SKM-1 (cell line): Measurements from ENCODE around the gene CFAP410.

ENCODE experiments used
- DNase-seq: peaks from one replicate; lab custom pipeline; 2025; ENCODE audit not compliant: unreplicated experiment; lab: John Stamatoyannopoulos, UW

The CFAP410 gene

DNA sequence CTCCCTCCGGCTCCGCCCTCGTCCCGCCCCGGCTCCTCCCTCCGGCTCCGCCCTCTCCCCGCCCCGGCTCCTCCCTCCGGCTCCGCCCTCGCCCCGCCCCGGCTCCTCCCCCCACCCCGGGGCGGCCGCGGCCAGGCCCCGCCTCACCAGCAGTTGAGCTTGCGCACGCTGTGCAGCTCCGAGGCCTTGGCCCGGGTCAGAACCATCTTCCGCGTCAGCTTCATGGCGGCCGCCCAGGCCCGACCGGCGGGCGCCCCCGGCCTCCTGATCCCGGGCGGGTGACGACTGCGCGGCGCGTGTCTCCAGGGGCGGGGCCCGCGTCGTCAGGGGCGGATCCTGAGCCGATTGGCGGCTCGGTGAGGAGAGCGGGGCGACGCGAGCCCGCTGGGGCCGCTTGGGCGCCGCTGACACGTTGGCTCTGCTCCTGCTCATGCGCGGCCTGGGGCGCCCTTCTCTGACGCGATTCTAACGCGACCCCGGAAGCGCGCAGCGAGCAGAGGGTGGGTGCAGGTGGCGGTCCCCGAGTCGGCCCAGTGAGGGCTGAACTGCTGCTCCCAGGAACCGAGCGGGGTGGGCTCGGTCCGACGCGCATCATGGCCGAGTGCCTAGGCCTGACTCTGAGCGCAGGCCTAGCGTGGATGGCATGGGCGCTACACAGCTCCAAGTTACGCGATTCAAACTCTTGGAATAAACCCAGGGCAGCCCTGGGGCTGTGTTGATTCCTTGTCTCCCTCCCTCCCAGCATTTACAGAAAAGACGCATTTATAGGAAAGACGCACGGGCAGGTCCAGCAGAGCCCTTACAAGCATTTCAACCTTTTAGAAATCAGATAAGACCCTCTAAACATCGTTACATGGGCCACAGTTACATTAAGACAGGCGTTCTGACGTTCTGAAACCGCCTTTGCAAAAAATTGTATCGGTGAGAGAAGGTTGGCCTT, at the start of gene CFAP410:
Gene CFAP410, minus strand, starts transcription at position 420 of the 940 bp plus-strand sequence. Its CDS starts 196 bp downstream, at position 224.
- peak; percentile 83 for DNase-seq

DNA sequence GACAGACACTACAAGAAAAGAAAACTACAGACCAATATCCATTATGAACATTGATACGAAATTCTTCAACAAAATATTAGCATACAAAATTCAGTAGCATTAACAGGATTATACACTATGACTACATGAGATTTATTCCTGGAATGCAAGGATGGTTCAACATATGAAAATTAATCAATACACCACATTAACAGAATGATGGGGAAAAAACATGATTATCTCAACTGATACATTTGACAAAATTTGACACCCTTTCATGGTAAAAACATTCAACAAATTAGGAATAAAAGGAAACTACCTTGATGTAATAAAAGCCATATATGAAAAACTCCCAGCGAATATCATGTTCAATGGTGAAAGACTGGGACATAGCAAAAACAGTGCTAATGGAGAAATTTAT, 45.8 kb upstream of the CFAP410 start:
- DNase-seq, result no peak

DNA sequence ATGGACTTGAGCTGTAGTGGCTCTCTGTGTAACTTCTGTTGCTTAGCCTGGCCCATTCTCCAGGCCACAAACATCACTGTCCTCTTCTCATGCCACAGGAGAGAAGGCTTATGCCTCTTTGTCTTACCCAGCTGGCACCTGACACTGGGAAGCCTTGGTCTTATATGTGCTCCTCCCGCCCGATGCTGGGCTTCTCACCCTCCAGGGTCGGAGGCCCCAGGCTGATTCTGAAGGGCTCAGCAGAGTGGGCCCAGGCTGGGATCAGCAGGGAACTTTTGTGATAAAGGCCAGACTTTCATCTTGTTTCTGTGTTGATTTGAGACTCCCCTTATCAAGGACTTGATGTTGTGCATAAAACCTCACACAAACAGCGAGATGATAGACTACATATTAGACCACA, 44.0 kb upstream of the CFAP410 start:
- no peak for DNase-seq

DNA sequence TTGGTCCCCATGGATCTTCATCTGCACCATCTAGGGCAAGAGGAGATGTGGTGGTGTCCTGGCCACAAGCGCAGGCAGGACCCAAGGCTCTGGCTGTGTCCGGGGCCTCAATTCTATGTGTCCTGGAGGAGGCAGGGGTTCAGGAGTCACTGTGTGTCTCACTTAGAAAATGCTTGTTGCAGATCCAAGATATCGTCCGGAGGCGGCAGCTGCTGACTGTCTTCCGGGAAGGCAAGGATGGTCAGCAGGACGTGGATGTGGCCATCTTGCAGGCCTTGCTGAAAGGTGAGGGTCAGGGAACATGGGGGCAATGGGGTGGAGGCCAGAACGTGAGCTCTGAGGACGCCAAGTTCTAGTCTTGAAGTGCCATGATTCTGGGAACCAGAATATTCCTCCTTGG, 43.3 kb upstream of the CFAP410 start:
- DNase-seq, result no peak

DNA sequence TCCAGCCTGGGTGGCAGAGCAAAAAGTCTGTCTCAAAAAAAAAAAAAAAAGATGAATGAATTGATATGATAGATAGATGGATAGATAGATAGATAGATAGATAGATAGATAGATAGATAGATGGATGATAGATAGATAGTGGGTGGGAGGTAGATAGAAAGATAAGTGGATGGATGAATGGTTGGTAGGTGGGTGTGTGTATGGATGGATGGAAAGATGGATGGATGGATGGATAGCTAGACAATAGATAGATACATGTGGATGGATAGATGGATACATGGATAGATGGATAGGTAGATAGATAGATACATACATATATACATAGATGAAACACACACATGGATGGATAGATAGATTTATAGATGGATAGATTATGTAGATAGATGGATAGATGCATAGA, 42.7 kb upstream of the CFAP410 start:
- no peak for DNase-seq

DNA sequence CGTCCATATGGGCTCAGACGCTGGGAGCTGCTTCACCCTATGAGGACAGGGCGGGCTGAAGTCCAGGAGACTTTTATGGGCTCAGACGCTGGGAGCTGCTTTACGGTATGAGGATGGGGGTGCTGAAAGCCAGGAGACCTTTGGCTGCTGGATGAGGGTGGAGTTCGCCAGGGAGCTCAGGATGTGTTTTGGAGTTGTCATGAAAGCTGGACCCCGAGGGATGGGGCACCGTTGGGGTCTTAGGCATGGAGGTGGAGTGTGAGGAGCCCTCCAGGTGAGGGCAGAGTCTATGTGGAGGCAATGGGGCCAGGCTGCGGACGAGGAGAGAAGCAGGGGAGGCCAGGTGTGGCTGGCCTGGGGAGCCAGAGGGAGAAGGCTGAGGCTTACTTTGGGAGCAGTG, 41.7 kb upstream of the CFAP410 start:
- DNase-seq, result no peak

DNA sequence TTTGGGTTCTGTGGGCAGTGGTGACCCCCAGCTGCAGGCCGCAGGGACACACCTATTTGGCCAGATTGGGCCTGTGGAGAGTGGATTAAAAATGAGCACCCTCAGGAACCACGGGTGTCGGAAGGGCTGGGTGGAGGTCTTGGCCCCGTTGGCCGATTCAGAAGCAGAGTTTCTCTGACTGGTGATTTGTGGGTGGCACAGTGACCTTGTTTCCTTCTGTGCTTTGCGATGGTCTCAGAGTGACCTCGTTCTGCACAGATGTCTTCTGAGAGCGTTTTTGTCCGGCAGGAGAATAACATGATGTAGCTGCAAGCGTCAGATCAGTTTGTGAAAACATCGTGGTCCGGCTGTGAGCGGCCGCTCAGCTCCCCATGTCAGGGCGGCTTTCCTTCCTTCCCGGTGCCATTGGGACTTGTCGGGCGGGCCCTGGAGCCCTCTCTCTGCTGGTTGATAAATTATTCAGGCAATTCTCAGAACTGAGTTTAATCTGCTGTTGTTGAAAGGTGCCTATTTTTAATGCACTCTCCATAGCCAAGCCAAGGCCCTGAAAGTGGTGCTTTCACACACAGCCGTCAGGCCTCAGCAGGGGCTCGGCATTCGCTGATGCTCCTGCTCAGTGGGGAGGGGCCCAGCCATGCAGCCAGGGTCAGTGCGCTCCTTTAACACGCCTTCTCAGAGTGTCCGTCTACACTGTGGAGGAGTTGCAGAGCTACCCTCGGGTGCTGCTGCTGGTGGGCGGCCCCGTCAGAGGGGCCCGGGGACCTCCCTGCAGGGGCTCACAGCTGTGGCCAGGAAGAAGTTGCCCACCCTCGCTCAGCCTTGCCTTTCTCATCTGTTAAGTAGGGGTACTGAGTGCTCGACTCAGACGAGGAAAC, 41.0 kb upstream of the CFAP410 start:
- DNase-seq, result no peak

DNA sequence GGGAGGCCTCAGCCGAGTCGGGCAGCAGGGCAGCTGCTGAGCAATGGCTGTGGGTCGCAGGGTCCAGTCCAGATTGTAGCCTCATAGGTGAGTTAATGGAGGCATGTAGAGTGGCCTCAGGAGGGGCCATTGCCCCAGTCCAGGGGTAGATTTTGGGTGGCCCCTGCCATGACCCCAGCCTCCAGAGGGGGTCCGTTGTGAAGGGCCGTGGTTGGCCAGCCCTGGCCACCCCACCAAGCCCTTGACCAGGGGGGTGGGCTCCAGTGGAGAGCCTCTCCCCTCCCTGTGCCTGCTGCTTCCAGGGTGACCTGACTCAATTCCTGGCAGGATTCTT, 40.3 kb upstream of the CFAP410 start:
- no peak for DNase-seq

DNA sequence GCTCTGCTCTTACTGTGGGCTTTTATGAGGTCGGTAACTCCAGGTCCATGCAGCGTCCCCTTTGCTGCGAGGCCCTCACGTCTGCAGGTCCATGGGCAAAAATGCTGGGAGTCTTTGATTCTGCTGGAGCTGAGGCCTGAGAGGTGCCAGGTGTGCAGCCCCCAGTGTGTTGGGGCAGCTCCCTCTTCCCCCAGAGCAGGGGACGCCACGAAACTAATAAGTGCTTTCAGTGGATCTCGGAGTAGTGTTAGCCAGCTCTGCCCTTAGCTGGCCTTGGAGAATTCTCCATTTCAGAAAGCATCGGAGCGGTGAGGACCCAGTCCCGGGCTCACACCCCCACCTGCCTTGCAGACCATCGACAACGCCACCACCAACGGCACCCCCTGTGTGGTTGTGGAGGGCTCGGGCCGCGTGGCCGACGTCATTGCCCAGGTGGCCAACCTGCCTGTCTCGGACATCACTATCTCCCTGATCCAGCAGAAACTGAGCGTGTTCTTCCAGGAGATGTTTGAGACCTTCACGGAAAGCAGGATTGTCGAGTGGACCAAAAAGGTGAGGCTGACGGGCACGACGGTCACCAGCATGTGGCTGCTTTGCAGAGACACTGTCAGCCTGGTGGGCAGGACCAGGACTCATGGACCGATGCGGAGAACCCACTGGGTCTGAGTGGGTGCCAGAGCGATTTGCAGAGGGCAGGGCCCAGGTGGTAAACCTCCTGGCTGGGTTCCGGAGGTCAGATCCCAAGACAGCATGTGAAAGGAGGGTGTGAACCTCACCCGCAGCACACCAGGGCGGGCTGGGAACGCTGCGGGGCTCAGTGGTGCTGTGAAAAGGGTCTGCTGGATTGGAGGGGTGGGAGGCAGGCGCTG, 39.7 kb upstream of the CFAP410 start:
- DNase-seq, result no peak

DNA sequence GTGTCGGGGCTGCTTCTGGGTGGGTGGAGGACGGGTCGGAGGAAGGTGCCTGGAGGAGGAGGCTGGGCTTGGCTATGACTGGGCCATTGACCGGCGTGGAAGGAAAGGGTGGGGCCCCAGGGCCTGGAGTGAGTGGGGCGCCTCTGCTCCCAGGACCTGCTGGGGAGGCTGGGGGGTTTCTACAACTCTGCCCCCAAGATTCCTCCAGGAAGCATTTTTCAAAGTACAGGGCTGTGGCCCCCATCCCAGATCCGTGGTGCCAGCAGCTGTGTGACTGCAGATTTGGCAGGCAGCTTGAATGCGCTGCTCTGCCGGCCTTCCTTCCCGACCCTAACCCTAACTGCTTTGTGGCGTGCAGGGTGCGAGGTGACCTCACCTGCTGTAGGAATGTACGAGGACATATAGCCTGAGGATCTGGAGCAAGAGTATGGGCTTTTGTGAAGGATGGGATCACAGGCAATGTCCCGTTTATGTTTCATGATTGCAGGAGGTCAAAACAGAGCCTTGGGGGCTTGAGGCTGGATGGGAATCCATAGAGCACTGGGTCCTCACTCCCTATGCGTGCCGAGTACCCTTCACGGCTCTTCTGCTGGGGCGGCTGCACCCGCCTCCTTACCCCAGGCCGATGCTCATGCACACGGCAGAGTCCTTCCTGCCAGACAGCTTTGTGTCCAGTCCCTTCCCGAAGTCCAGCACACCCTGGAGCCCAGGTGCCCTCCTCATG, 38.9 kb upstream of the CFAP410 start:
- no peak for DNase-seq

DNA sequence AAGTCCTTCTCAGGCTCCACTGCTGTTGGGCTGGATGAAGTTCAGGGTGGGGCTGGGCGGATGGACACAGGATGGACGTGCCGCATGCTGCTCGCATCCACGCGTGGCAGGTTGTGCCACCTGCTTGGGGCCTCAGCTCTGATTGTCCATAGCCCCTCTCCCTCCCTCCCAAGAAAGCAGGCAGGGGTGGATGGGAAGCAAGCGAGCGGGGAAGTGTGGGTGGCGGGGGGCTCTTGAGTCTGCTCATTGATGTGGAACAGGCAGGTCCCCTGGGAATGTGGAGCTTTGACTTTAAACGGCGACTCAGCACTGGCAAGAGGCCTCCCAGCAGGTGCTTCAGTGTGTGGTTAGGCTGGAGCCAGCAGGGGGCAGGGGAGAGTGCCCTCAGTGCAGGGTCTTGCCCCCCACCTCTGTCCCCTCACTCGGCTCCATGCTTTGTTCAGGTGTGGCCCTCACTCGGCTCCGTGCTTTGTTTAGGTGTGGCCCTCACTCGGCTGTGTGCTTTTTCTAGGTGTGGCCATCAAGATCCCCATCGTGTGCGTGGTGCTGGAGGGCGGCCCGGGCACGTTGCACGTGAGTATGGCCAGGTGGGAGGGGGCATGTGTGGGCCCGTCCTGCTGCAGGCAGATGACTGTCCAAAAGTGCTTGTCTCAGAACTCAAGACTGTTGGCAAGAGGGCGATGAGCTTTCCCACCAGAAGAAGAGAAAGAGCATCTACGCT, 38.2 kb upstream of the CFAP410 start:
- no peak for DNase-seq

DNA sequence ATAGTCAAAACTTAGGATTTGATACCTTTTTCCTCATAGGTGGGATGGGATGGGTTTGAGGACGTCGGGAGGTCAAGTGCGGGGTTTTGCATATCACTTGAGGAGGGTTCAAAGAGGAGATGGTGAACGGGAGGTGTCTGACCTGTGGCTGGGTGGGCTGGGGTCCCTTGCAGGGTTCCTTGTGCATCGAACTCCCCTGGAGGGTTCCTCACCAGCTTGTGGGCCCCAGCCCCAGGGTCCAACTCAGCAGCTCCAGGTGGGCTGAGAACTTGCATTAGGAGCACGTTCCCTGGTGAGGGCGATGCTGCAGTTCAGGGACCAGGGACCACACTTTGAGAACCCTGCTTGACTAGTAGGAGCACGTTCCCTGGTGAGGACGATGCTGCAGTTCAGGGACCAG, 37.4 kb upstream of the CFAP410 start:
- DNase-seq, result no peak

DNA sequence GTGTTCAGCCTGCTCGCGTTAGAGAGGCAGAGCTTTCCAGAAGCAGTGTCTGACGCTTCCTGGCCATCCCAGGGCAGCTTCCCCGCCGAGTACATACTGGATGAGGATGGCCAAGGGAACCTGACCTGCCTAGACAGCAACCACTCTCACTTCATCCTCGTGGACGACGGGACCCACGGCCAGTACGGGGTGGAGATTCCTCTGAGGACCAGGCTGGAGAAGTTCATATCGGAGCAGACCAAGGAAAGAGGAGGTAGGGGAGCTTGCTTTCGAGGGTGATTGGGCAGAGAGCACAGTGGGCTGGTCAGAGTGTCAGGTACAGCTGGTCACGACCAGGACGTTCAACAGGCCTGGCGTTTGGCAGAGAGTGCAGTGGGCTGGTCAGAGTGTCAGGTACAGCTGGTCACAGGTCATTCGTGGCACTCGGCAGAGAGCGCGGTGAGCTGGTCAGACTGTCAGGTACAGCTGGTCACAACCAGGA, 36.6 kb upstream of the CFAP410 start:
- DNase-seq, result no peak

DNA sequence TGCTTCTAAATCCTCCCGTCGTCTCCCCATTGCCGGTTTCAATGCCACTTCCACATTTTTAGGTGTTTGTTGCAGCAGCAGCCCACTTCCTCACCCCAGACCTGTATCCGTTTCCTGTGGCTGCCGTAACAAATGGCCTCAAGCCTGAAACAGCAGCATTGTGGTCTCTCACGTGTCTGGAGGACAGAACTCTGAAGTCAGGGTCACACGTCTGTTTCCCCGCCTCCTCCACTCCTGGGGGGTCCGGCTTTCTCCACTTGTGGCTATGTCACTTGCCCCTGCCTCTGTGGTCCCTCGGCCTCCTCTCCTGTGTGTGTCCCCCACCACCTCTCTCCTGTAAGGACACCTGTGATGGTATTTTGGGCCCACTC, 36.1 kb upstream of the CFAP410 start:
- DNase-seq, result peak; percentile 74

DNA sequence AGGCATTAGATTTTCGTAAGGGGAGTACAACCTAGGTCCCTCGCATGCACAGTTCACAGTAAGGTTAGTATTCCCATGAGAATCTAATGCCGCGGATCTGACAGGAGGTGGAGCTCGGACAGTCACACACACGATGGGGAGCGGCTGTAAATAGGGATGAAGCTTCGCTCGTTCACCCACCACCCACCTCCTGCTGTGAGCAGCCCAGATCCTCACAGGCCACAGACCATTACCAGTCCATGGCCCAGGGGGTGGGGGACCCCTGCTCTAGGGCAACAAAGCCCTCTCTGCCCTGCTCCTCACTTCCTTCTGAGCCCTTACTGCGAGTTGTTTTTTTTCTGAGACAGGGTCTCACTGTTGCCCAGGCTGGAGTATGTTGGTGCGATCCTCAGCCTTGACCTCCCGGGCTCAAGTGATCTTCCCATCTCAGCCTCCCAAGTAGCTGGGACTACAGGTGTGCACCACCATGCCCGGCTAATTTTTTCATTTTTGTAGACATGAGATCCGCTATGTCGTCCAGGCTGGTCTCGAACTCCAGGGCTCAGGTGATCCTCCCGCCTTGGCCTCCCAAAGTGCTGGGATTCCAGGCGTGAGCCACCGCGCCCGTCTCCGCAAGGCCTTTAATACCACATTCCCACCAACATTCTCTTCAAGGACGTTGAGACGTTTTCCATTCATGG, 35.6 kb upstream of the CFAP410 start:
- no peak for DNase-seq

DNA sequence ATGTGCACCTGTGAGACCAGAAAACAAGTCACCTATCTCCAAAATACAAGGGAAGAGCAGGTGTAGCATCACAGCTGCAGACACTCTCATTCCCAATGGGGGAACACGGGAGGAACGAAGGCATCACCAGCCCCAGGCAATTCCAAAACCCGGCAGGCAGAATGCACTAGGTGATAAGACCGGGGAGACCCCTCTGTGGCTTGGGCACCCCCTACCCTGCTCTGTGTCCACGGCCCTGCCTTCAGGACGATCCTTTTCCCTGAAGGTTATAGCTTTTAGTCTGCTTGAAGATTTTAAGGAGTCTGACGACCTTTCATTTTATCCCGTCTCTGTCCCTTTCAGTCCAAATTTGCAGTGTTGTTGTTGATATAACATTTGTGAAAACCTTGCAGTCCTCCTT, 33.4 kb upstream of the CFAP410 start:
- DNase-seq, result no peak

DNA sequence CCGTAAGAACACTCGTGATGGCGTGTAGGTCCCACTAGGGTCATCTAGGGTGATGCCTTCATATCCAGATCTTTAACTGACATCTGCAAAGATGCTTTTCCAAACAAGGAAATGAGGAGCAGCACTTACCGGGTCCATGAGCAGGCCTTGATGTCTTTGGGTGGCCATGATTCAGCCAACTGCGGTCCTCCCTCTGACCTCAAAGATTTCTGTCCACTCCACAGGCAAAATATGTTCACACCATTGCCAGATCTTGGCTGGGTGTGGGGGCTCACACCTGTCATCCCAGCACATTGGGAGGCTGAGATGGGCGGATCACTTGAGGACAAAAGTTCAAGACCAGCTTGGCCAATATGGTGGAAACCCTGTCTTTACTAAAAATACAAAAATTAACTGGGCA, 32.4 kb upstream of the CFAP410 start:
- no peak for DNase-seq

DNA sequence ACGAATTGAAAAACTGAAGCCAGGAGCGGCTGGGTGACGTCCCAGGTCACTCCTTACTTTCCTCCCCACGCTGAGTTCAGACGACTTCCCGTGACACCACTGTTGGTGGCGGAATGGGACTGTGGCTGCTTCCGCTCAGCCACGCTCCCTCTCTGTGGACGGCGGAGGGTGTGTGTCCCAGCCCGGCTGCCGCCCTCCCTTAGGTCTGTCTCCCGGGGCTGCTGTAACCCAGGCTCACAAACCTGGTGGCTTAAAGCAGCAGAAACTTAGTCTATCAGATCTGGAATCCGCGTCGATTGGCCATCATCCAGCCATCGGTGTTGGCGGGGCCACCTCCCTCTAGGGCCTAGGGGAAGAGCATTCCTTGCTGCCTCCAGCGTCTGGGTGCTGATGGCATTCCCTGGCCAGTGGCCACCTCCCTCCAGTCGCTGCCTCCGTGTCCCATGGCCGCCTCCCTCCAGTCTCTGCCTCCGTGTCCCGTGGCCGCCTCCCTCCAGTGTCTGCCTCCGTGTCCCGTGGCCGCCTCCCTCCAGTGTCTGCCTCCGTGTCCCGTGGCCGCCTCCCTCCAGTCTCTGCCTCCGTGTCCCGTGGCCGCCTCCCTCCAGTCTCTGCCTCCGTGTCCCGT, 31.7 kb upstream of the CFAP410 start:
- no peak for DNase-seq
